ENCODE measurements around the gene C1QTNF4. TPM values are rescaled to one million over a fixed set of nuclear protein-coding genes. Genes with fewer than 3 reads are reported as not detected.

C1QTNF4 gene
- total and polyA plus RNA-seq, 2 of the 13 experiments (the other 11 are each of a cell fraction or from before 2014, with no cell fraction given) = not detected

DNA sequence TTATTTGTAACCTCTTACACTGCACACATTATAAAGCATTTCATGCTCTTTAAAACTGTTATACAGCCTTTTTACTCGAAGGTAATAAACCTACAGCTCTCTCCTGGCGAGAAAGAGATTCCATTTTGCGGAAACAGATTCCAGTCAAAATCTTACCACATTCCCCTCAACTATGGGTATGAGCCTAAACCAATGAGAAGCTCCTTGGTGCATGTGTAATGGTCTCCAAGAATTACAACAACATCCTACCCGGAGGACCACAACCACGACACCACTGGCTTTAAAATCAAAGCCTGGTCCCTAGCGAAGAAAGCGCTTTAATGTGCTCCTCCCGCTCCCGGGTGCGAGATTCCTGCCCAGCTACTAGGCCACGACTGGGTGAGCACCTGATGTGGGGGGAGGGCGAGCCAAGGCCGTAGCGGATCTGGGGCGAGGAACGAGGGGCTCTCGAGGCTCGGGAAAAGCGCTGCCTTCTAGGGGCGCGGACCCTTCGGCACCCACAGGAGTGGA, 42.1 kb downstream of the C1QTNF4 start (continued):
- no peak for TF ChIP-seq SIN3B (IDR thresholded peaks at IDR 0.05; ENCODE audit: low read length)
- TF ChIP-seq, protein P1, sequence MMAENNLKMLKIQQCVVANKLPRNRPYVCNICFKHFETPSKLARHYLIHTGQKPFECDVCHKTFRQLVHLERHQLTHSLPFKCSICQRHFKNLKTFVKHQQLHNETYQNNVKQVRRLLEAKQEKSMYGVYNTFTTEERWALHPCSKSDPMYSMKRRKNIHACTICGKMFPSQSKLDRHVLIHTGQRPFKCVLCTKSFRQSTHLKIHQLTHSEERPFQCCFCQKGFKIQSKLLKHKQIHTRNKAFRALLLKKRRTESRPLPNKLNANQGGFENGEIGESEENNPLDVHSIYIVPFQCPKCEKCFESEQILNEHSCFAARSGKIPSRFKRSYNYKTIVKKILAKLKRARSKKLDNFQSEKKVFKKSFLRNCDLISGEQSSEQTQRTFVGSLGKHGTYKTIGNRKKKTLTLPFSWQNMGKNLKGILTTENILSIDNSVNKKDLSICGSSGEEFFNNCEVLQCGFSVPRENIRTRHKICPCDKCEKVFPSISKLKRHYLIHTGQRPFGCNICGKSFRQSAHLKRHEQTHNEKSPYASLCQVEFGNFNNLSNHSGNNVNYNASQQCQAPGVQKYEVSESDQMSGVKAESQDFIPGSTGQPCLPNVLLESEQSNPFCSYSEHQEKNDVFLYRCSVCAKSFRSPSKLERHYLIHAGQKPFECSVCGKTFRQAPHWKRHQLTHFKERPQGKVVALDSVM (CRISPR knock-in tag; IDR thresholded peaks at IDR 0.05) = no peak
- 0 out of 2 replicates have a peak, but pooled peaks have one; percentile 6 for TF ChIP-seq ZNF766 (CRISPR knock-in tag; IDR thresholded peaks at IDR 0.05; ENCODE audit: borderline replicate concordance)
- TF ChIP-seq, protein P2, sequence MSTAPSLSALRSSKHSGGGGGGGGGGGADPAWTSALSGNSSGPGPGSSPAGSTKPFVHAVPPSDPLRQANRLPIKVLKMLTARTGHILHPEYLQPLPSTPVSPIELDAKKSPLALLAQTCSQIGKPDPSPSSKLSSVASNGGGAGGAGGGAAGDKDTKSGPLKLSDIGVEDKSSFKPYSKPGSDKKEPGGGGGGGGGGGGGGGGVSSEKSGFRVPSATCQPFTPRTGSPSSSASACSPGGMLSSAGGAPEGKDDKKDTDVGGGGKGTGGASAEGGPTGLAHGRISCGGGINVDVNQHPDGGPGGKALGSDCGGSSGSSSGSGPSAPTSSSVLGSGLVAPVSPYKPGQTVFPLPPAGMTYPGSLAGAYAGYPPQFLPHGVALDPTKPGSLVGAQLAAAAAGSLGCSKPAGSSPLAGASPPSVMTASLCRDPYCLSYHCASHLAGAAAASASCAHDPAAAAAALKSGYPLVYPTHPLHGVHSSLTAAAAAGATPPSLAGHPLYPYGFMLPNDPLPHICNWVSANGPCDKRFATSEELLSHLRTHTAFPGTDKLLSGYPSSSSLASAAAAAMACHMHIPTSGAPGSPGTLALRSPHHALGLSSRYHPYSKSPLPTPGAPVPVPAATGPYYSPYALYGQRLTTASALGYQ (CRISPR knock-in tag; IDR thresholded peaks at IDR 0.05) = 0 out of 2 replicates have a peak, but pooled peaks have one; percentile 49
- TF ChIP-seq ZZZ3 (CRISPR knock-in tag; IDR thresholded peaks at IDR 0.05; ENCODE audit: borderline replicate concordance) = no peak
- no peak for TF ChIP-seq HDAC6 (IDR thresholded peaks at IDR 0.05; ENCODE audit: low read depth, low read length)
- TF ChIP-seq, protein P3, sequence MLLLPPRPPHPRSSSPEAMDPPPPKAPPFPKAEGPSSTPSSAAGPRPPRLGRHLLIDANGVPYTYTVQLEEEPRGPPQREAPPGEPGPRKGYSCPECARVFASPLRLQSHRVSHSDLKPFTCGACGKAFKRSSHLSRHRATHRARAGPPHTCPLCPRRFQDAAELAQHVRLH (CRISPR knock-in tag; IDR thresholded peaks at IDR 0.05; ENCODE audit: borderline replicate concordance, low read depth) = no peak
- TF ChIP-seq POLR2G (IDR thresholded peaks at IDR 0.05; ENCODE audit: low read depth, low read length) = no peak
- TF ChIP-seq ZNF530 (CRISPR knock-in tag; IDR thresholded peaks at IDR 0.05; ENCODE audit: low read depth) = no peak
- TF ChIP-seq ZFY (CRISPR knock-in tag; IDR thresholded peaks at IDR 0.05) = no peak
- TF ChIP-seq FLYWCH1 (CRISPR knock-in tag; IDR thresholded peaks at IDR 0.05) = no peak
- TF ChIP-seq ZNF724P (CRISPR knock-in tag; IDR thresholded peaks at IDR 0.05; ENCODE audit: borderline replicate concordance) = 0 out of 2 replicates have a peak, but pooled peaks have one; percentile 13
- TF ChIP-seq ZNF383 (CRISPR knock-in tag; IDR thresholded peaks at IDR 0.05; ENCODE audit: borderline replicate concordance) = no peak
- TF ChIP-seq ZFP36L1 (CRISPR knock-in tag; IDR thresholded peaks at IDR 0.05) = no peak
- no peak for TF ChIP-seq MZF1 (CRISPR knock-in tag; IDR thresholded peaks at IDR 0.05; ENCODE audit: borderline replicate concordance)
- no peak for TF ChIP-seq ZNF30 (CRISPR knock-in tag; IDR thresholded peaks at IDR 0.05)
- no peak for TF ChIP-seq SMARCC2 (IDR thresholded peaks at IDR 0.05)
- no peak for TF ChIP-seq ZNF343 (CRISPR knock-in tag; IDR thresholded peaks at IDR 0.05)
- TF ChIP-seq GLI4 (CRISPR knock-in tag; IDR thresholded peaks at IDR 0.05; ENCODE audit: borderline replicate concordance) = no peak
- no peak; the same call in 1 of the 2 replicates for TF ChIP-seq WIZ (CRISPR knock-in tag; IDR thresholded peaks at IDR 0.05)
- no peak for TF ChIP-seq ZNF124 (CRISPR knock-in tag; IDR thresholded peaks at IDR 0.05)
- TF ChIP-seq, protein P4, sequence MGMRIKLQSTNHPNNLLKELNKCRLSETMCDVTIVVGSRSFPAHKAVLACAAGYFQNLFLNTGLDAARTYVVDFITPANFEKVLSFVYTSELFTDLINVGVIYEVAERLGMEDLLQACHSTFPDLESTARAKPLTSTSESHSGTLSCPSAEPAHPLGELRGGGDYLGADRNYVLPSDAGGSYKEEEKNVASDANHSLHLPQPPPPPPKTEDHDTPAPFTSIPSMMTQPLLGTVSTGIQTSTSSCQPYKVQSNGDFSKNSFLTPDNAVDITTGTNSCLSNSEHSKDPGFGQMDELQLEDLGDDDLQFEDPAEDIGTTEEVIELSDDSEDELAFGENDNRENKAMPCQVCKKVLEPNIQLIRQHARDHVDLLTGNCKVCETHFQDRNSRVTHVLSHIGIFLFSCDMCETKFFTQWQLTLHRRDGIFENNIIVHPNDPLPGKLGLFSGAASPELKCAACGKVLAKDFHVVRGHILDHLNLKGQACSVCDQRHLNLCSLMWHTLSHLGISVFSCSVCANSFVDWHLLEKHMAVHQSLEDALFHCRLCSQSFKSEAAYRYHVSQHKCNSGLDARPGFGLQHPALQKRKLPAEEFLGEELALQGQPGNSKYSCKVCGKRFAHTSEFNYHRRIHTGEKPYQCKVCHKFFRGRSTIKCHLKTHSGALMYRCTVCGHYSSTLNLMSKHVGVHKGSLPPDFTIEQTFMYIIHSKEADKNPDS (CRISPR knock-in tag; IDR thresholded peaks at IDR 0.05) = no peak
